Measurements from ENCODE around the gene EIPR1. TPM values are rescaled to one million over a fixed set of nuclear protein-coding genes. Genes with fewer than 3 reads are reported as not detected.

The EIPR1 gene
- total and polyA plus RNA-seq, 2 of the 13 experiments (the other 11 are each of a cell fraction or from before 2014, with no cell fraction given) = 70.0 to 96.3 TPM

GRCh38 chr2:3396920-3397559, 19.4 kb upstream of the EIPR1 start:
- Histone ChIP-seq H4K20me1 (ENCODE audit: insufficient read depth, low read length) (no peaks in the 10 kb centered on the region), H3K27me3 (ENCODE audit: control insufficient read depth in 1 of 2, insufficient read depth in 2 of 2, low read length in 2 of 2) (no peaks in the 10 kb centered on the region), H2AFZ (ENCODE audit: low read length) (no peak overlapping the region), H3K36me3 (replicated peaks in 1 of 2; ENCODE audit: control insufficient read depth in 1 of 2, insufficient read depth in 2 of 2, low read length in 2 of 2) (peaks cover 13 to 27% of the 10 kb centered on the region in 2 experiments; a peak in 4 of 5 replicates), H3K4me3 (replicated peaks in 1 of 3; ENCODE audit: insufficient read depth in 1 of 3, low read depth in 2 of 3, low read length in 3 of 3) (no peak overlapping the region), H3K9ac (ENCODE audit: insufficient read depth, low read depth, low read length) (no peak overlapping the region), H3K9me3 (ENCODE audit: low read length) (peaks cover 13% of the 10 kb centered on the region), H3K27ac (ENCODE audit: extremely low read length, insufficient read depth, low read length) (no peak overlapping the region), H3K4me1 (ENCODE audit: insufficient read depth, low read length) (no peaks in the 10 kb centered on the region), H3K4me2 (ENCODE audit: low read depth, low read length) (no peak overlapping the region), H3K79me2 (ENCODE audit: insufficient read depth, low read length) (no peaks in the 10 kb centered on the region)
- intact Hi-C loops (cut with micrococcal nuclease; ENCODE audit: unreplicated experiment) = no loop called here
- CTCF ChIA-PET (ENCODE audit: low intra/inter-chr PET ratio, low total read pairs) = no interaction called here
- POLR2A ChIA-PET = interaction anchor here (0.7 to 1.3 kb wide), 4 partner anchors 11 to 69 kb away, joined by 3 read pairs; no protein-coding TSS in a partner anchor
- peak; percentile 28; the same call in 2 of the 3 replicates for ATAC-seq
- no TSS peak for BruUV-seq (replicated peaks)
- no peak for FAIRE-seq
- no peak for TF ChIP-seq HES4 (CRISPR knock-in tag; IDR thresholded peaks at IDR 0.05; ENCODE audit: borderline replicate concordance)
- no peak for TF ChIP-seq ZNF354B (CRISPR knock-in tag; IDR thresholded peaks at IDR 0.05)
- TF ChIP-seq UBTF (CRISPR knock-in tag; IDR thresholded peaks at IDR 0.05) = no peak
- no peak for TF ChIP-seq GRHL1 (CRISPR knock-in tag; conservative IDR thresholded peaks at IDR 0.05)
- no peak for TF ChIP-seq ZNF382 (CRISPR knock-in tag; IDR thresholded peaks at IDR 0.05; ENCODE audit: borderline replicate concordance)
- TF ChIP-seq ZFP62 (CRISPR knock-in tag; IDR thresholded peaks at IDR 0.05) = no peak
- no peak for TF ChIP-seq NFKB2 (CRISPR knock-in tag; IDR thresholded peaks at IDR 0.05; ENCODE audit: borderline replicate concordance)
- TF ChIP-seq, protein P1, sequence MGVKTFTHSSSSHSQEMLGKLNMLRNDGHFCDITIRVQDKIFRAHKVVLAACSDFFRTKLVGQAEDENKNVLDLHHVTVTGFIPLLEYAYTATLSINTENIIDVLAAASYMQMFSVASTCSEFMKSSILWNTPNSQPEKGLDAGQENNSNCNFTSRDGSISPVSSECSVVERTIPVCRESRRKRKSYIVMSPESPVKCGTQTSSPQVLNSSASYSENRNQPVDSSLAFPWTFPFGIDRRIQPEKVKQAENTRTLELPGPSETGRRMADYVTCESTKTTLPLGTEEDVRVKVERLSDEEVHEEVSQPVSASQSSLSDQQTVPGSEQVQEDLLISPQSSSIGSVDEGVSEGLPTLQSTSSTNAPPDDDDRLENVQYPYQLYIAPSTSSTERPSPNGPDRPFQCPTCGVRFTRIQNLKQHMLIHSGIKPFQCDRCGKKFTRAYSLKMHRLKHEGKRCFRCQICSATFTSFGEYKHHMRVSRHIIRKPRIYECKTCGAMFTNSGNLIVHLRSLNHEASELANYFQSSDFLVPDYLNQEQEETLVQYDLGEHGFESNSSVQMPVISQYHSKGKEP (CRISPR knock-in tag; IDR thresholded peaks at IDR 0.05) = no peak
- no peak for TF ChIP-seq KDM5A (IDR thresholded peaks at IDR 0.05; ENCODE audit: borderline replicate concordance, low read length)
- no peak for TF ChIP-seq PHF8 (CRISPR knock-in tag; IDR thresholded peaks at IDR 0.05)
- TF ChIP-seq HNRNPLL (IDR thresholded peaks at IDR 0.05; ENCODE audit: low read depth, low read length, poor library complexity, severe bottlenecking) = no peak
- TF ChIP-seq JARID2 (CRISPR knock-in tag; IDR thresholded peaks at IDR 0.05; ENCODE audit: insufficient replicate concordance) = no peak
- TF ChIP-seq TCF12 (IDR thresholded peaks at IDR 0.05) = no peak
- TF ChIP-seq TCF12 (CRISPR knock-in tag; IDR thresholded peaks at IDR 0.05) = no peak
- TF ChIP-seq JUN (CRISPR knock-in tag; IDR thresholded peaks at IDR 0.05) = no peak
- in situ Hi-C loops (cut with HindIII; ENCODE audit: extremely low pct_ligation_motif_present, low pct_unique_long_range_greater_than_20kb) = no loop called here
- DNase-seq (ENCODE audit: low spot score) = no peak
- 97% methylated on average over 1 of the region's 1 CpG for WGBS (ENCODE audit: low lambda C conversion rate)

All from HepG2 (cell line).